GM18868 (cell line): ENCODE data around the gene SUSD3.

ENCODE experiments used
- ATAC-seq: cut with Tn5 transposase; IDR thresholded peaks from one replicate; pipeline ENCODE4 v1.9.1; 2021; ENCODE audit warnings: mild to moderate bottlenecking, moderate library complexity; ENCODE audit not compliant: unreplicated experiment

Gene SUSD3

GRCh38 chr9:93028448-93029006 lies 30.0 kb upstream of the SUSD3 start:
- ATAC-seq, result no peak

- no peak for ATAC-seq
Measured at GRCh38 chr9:93030642-93031628, 27.6 kb upstream of the SUSD3 start.

- ATAC-seq, result no peak
Measured at GRCh38 chr9:93031629-93032430, 26.7 kb upstream of the SUSD3 start.

- no peak for ATAC-seq
Measured at GRCh38 chr9:93032545-93032944, 26.0 kb upstream of the SUSD3 start.

- ATAC-seq, result no peak
Measured at GRCh38 chr9:93033531-93033930, 25.0 kb upstream of the SUSD3 start.

GRCh38 chr9:93035106-93035660 lies 23.3 kb upstream of the SUSD3 start:
- no peak for ATAC-seq

GRCh38 chr9:93035821-93036351 lies 22.6 kb upstream of the SUSD3 start:
- no peak for ATAC-seq

- ATAC-seq, result no peak
Measured at GRCh38 chr9:93036887-93037475, 21.5 kb upstream of the SUSD3 start.

GRCh38 chr9:93037476-93037971 lies 21.0 kb upstream of the SUSD3 start:
- ATAC-seq, result no peak

- no peak for ATAC-seq
Measured at GRCh38 chr9:93038918-93039317, 19.6 kb upstream of the SUSD3 start.

- no peak for ATAC-seq
Measured at GRCh38 chr9:93039456-93039855, 19.0 kb upstream of the SUSD3 start.

GRCh38 chr9:93039976-93040375 lies 18.5 kb upstream of the SUSD3 start:
- ATAC-seq, result no peak

- ATAC-seq, result no peak
Measured at GRCh38 chr9:93040409-93040808, 18.1 kb upstream of the SUSD3 start.

- no peak for ATAC-seq
Measured at GRCh38 chr9:93041108-93041802, 17.2 kb upstream of the SUSD3 start.

- ATAC-seq, result no peak
Measured at GRCh38 chr9:93043122-93043521, 15.4 kb upstream of the SUSD3 start.

GRCh38 chr9:93045521-93045920 lies 13.0 kb upstream of the SUSD3 start:
- no peak for ATAC-seq

- no peak for ATAC-seq
Measured at GRCh38 chr9:93048566-93049448, 9.7 kb upstream of the SUSD3 start.

GRCh38 chr9:93049491-93049890 lies 9.0 kb upstream of the SUSD3 start:
- ATAC-seq, result no peak

GRCh38 chr9:93050231-93050630 lies 8.3 kb upstream of the SUSD3 start:
- ATAC-seq, result no peak
